HEK293 (cell line): ENCODE data around the gene KEL.

ENCODE experiments used
- CTCF ChIA-PET: fragments of 350-600 bp; formaldehyde crosslinking; extraction: SDS; loops from one replicate; lab custom pipeline; 2021; ENCODE audit warnings: antibody characterized with exemption; lab: Yijun Ruan, JAX
- POLR2A ChIA-PET: fragments of 300-600 bp; formaldehyde crosslinking; extraction: SDS; loops from one replicate; lab custom pipeline; 2020; ENCODE audit warnings: antibody characterized with exemption, inconsistent platforms; lab: Yijun Ruan, JAX
- H3K27ac ChIP-seq: fragments of 200-500 bp; sonication (Bioruptor generic); 2 replicates; pipeline ENCODE4 v1.5.1; 2014; ENCODE audit warnings: low read depth, low read length, control low read depth, inconsistent platforms; ENCODE audit errors: extremely low read depth
- H3K36me3 ChIP-seq, 2 experiments: fragments of 200-500 bp in 1 of 2; sonication (Bioruptor generic) in 1 of 2; 1 replicate in 1 of 2; 2 replicates in 1 of 2; pipeline ENCODE4 v1.5.1; 2014 to 2017; ENCODE audit warnings: inconsistent platforms in 2 of 2, low read length in 2 of 2; ENCODE audit not compliant: control insufficient read depth in 2 of 2, insufficient read depth in 1 of 2
- H3K4me1 ChIP-seq: fragments of 200-500 bp; sonication (Bioruptor generic); 2 replicates; pipeline ENCODE4 v1.5.1; 2014; ENCODE audit warnings: mild to moderate bottlenecking, low read length, inconsistent platforms; ENCODE audit not compliant: control insufficient read depth, insufficient read depth
- H3K4me3 ChIP-seq: 2 replicates; pipeline ENCODE4 v1.5.1; 2011; ENCODE audit warnings: low read depth, mild to moderate bottlenecking, control low read depth, low read length, moderate library complexity
- H3K9me3 ChIP-seq: fragments of 200-500 bp; sonication (Bioruptor generic); 2 replicates; pipeline ENCODE4 v1.5.1; 2014; ENCODE audit warnings: low read depth, low read length, inconsistent platforms; ENCODE audit not compliant: control insufficient read depth, insufficient read depth
- AEBP2 ChIP-seq: fragments of 450-650 bp; formaldehyde crosslinking; IDR thresholded peaks from 2 replicates; pipeline ENCODE4 v1.5.1; 2016; ENCODE audit warnings: missing biosample characterization, missing genetic modification characterization, borderline replicate concordance
- BCL11B ChIP-seq: fragments of 450-650 bp; formaldehyde crosslinking; IDR thresholded peaks from 2 replicates; pipeline ENCODE4 v1.5.1; 2016; ENCODE audit warnings: low read depth, missing biosample characterization, missing genetic modification characterization
- GLIS1 ChIP-seq: fragments of 450-650 bp; formaldehyde crosslinking; IDR thresholded peaks from 2 replicates; pipeline ENCODE4 v1.5.1; 2016; ENCODE audit warnings: missing biosample characterization, missing genetic modification characterization
- KLF10 ChIP-seq: fragments of 450-650 bp; IDR thresholded peaks from 2 replicates; pipeline ENCODE4 v1.5.1; 2018; ENCODE audit warnings: missing biosample characterization, mild to moderate bottlenecking, missing genetic modification characterization
- OVOL3 ChIP-seq: fragments of 450-650 bp; formaldehyde crosslinking; IDR thresholded peaks from 2 replicates; pipeline ENCODE4 v1.5.1; 2016; ENCODE audit warnings: missing biosample characterization, missing genetic modification characterization
- REST ChIP-seq: fragments of 450-650 bp; formaldehyde crosslinking; IDR thresholded peaks from 2 replicates; pipeline ENCODE4 v1.5.1; 2016; ENCODE audit warnings: missing biosample characterization, missing genetic modification characterization
- SETDB1 ChIP-seq: IDR thresholded peaks from one replicate; pipeline ENCODE4 v1.6.1; 2017; ENCODE audit warnings: mild to moderate bottlenecking, low read length, moderate library complexity, mixed read lengths; ENCODE audit not compliant: insufficient read length
- ZBTB1 ChIP-seq: fragments of 450-650 bp; formaldehyde crosslinking; IDR thresholded peaks from 2 replicates; pipeline ENCODE4 v1.5.1; 2016; ENCODE audit warnings: missing biosample characterization, missing genetic modification characterization
- ZBTB17 ChIP-seq: fragments of 450-650 bp; formaldehyde crosslinking; IDR thresholded peaks from 2 replicates; pipeline ENCODE4 v1.5.1; 2016; ENCODE audit warnings: missing biosample characterization, missing genetic modification characterization
- ZBTB49 ChIP-seq: fragments of 450-650 bp; formaldehyde crosslinking; IDR thresholded peaks from 2 replicates; pipeline ENCODE4 v1.5.1; 2016; ENCODE audit warnings: missing biosample characterization, missing genetic modification characterization, low read depth
- ZEB2 ChIP-seq: fragments of 450-650 bp; formaldehyde crosslinking; IDR thresholded peaks from 2 replicates; pipeline ENCODE4 v1.5.1; 2016; ENCODE audit warnings: missing biosample characterization, missing genetic modification characterization
- ZNF138 ChIP-seq: fragments of 450-650 bp; formaldehyde crosslinking; IDR thresholded peaks from 2 replicates; pipeline ENCODE4 v1.5.1; 2016; ENCODE audit warnings: missing biosample characterization, missing genetic modification characterization, borderline replicate concordance
- ZNF16 ChIP-seq: fragments of 450-650 bp; formaldehyde crosslinking; IDR thresholded peaks from 2 replicates; pipeline ENCODE4 v1.5.1; 2016; ENCODE audit warnings: low read depth, missing biosample characterization, missing genetic modification characterization
- ZNF174 ChIP-seq: fragments of 450-650 bp; formaldehyde crosslinking; IDR thresholded peaks from 2 replicates; pipeline ENCODE4 v1.5.0; 2017; ENCODE audit warnings: missing biosample characterization, mild to moderate bottlenecking, missing genetic modification characterization
- ZNF18 ChIP-seq: fragments of 450-650 bp; formaldehyde crosslinking; IDR thresholded peaks from 2 replicates; pipeline ENCODE4 v1.5.1; 2016; ENCODE audit warnings: missing biosample characterization, missing genetic modification characterization
- ZNF311 ChIP-seq: fragments of 450-650 bp; formaldehyde crosslinking; IDR thresholded peaks from 2 replicates; pipeline ENCODE4 v1.5.1; 2017; ENCODE audit warnings: missing biosample characterization, missing genetic modification characterization, borderline replicate concordance
- ZNF341 ChIP-seq: fragments of 450-650 bp; formaldehyde crosslinking; IDR thresholded peaks from 2 replicates; pipeline ENCODE4; 2016; ENCODE audit warnings: low read depth, missing biosample characterization, missing genetic modification characterization
- ZNF354C ChIP-seq: fragments of 450-650 bp; formaldehyde crosslinking; IDR thresholded peaks from 2 replicates; pipeline ENCODE4 v1.5.1; 2016; ENCODE audit warnings: missing biosample characterization, missing genetic modification characterization, low read depth, borderline replicate concordance
- ZNF530 ChIP-seq: fragments of 450-650 bp; formaldehyde crosslinking; IDR thresholded peaks from 2 replicates; pipeline ENCODE4 v1.5.1; 2016; ENCODE audit warnings: low read depth, missing biosample characterization, missing genetic modification characterization
- ZNF548 ChIP-seq: fragments of 450-650 bp; formaldehyde crosslinking; IDR thresholded peaks from 2 replicates; pipeline ENCODE4 v1.5.1; 2016; ENCODE audit warnings: missing biosample characterization, missing genetic modification characterization
- ZNF561 ChIP-seq: fragments of 450-650 bp; IDR thresholded peaks from 2 replicates; pipeline ENCODE4 v1.5.1; 2018; ENCODE audit warnings: missing biosample characterization, missing genetic modification characterization, borderline replicate concordance
- ZNF624 ChIP-seq: fragments of 450-650 bp; formaldehyde crosslinking; IDR thresholded peaks from 2 replicates; pipeline ENCODE4 v1.5.1; 2017; ENCODE audit warnings: missing biosample characterization, missing genetic modification characterization
- ZNF660 ChIP-seq: fragments of 450-650 bp; IDR thresholded peaks from 2 replicates; pipeline ENCODE4 v1.5.1; 2018; ENCODE audit warnings: missing biosample characterization, mild to moderate bottlenecking, missing genetic modification characterization
- ZNF664 ChIP-seq: fragments of 450-650 bp; formaldehyde crosslinking; IDR thresholded peaks from 2 replicates; pipeline ENCODE4 v1.5.1; 2016; ENCODE audit warnings: missing biosample characterization, missing genetic modification characterization
- ZNF768 ChIP-seq: fragments of 450-650 bp; formaldehyde crosslinking; IDR thresholded peaks from 2 replicates; pipeline ENCODE4 v1.5.1; 2018; ENCODE audit warnings: missing biosample characterization, mild to moderate bottlenecking, missing genetic modification characterization
- ZSCAN23 ChIP-seq: fragments of 450-650 bp; formaldehyde crosslinking; IDR thresholded peaks from 2 replicates; pipeline ENCODE4 v1.5.1; 2016; ENCODE audit warnings: missing biosample characterization, missing genetic modification characterization

The KEL gene

GRCh38 chr7:142894985-142895593 lies 67.1 kb downstream of the KEL start:
- ChIA-PET POLR2A (no interaction called here), CTCF (interaction anchor here (1.5 kb wide), 1 partner anchor 14 kb away, joined by 9 read pairs; no protein-coding TSS in a partner anchor)
- no peaks in the 10 kb centered on the region for H3K4me1 ChIP-seq
- no peaks in the 10 kb centered on the region for H3K36me3 ChIP-seq
- no peaks in the 10 kb centered on the region for H3K9me3 ChIP-seq
- H3K27ac ChIP-seq: no peak overlapping the region
- no peak overlapping the region for H3K4me3 ChIP-seq
- no peak for TF ChIP-seq ZNF548 (tag by site-specific recombination)
- TF ChIP-seq KLF10 (tag by site-specific recombination): no peak
- no peak for TF ChIP-seq ZNF18 (tag by site-specific recombination)
- no peak for TF ChIP-seq ZNF664 (tag by site-specific recombination)
- no peak for TF ChIP-seq ZNF341
- no peak for TF ChIP-seq ZNF561 (tag by site-specific recombination)
- TF ChIP-seq BCL11B: no peak
- no peak for TF ChIP-seq ZNF354C
- TF ChIP-seq ZNF16 (tag by site-specific recombination): no peak
- no peak for TF ChIP-seq ZBTB1 (tag by site-specific recombination)
- no peak for TF ChIP-seq ZBTB49 (tag by site-specific recombination)
- TF ChIP-seq ZNF174 (tag by site-specific recombination): no peak
- TF ChIP-seq REST (tag by site-specific recombination): no peak
- TF ChIP-seq GLIS1 (tag by site-specific recombination): no peak
- TF ChIP-seq ZNF624: no peak

GRCh38 chr7:142894112-142894984 lies 67.8 kb downstream of the KEL start:
- no peaks in the 10 kb centered on the region for H3K4me1 ChIP-seq
- H3K36me3 ChIP-seq: no peaks in the 10 kb centered on the region
- no peak overlapping the region for H3K27ac ChIP-seq
- H3K9me3 ChIP-seq: no peaks in the 10 kb centered on the region
- CTCF ChIA-PET: interaction anchor here (0.6 to 1.5 kb wide), 2 partner anchors 13 to 434 kb away, joined by 4 to 9 read pairs; no protein-coding TSS in a partner anchor
- POLR2A ChIA-PET: no interaction called here
- H3K4me3 ChIP-seq: no peak overlapping the region
- TF ChIP-seq AEBP2: no peak
- no peak for TF ChIP-seq ZNF530
- no peak for TF ChIP-seq ZNF768 (tag by site-specific recombination)
- no peak for TF ChIP-seq ZBTB17
- no peak for TF ChIP-seq GLIS1 (tag by site-specific recombination)
- no peak for TF ChIP-seq ZNF311 (tag by site-specific recombination)
- no peak for TF ChIP-seq ZEB2 (tag by site-specific recombination)
- TF ChIP-seq ZNF138 (tag by site-specific recombination): no peak
- no peak for TF ChIP-seq OVOL3 (tag by site-specific recombination)
- no peak for TF ChIP-seq SETDB1
- TF ChIP-seq ZNF660 (tag by site-specific recombination): no peak
- TF ChIP-seq ZSCAN23 (tag by site-specific recombination): no peak
